Measurements from ENCODE around the gene PRKCA. TPM values are rescaled to one million over a fixed set of nuclear protein-coding genes. Genes with fewer than 3 reads are reported as not detected.
"Not testable (repeated sequence)": the region's sequence is repeated elsewhere in the genome, so short reads cannot be mapped to it uniquely, and the experiment has no call there.

Gene PRKCA
- total RNA-seq, 1 donor from 2014 or later = 15.5 TPM

DNA sequence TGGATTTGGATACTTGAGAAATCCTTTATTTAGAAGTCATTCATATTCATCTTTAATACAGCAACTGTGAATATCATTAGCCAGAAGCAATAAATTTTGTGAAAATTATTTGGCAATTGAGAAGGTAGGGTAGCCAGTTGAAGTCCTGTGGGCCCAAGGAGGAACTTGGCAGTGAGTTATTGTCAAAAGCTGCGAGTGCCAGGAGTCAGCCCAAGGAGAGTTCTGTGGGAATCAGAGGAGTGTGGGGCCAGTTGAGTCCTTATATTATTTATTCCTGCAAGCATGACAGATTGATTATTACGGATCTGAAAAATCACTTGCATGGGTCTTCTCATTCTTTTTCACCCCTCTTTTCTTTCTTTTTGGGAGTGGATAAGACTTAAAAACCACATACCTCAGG lies 38.3 kb downstream of the PRKCA start:
- Histone ChIP-seq H3K27me3 (no peaks in the 10 kb centered on the region), H3K36me3 (no peaks in the 10 kb centered on the region), H3K9me3 (no peaks in the 10 kb centered on the region), H3K27ac (no peak overlapping the region), H3K4me1 (peaks cover 20% of the 10 kb centered on the region), H3K4me3 (no peak overlapping the region)
- DNase-seq (ENCODE audit: extremely low spot score in 2 of 2) = no peak
- TF ChIP-seq POLR2A (IDR thresholded peaks at IDR 0.05) (no peak), POLR2AphosphoS5 (IDR thresholded peaks at IDR 0.05; ENCODE audit: insufficient read depth in 1 of 2, low read depth in 1 of 2) (no peak)
- TF ChIP-seq, protein P1, sequence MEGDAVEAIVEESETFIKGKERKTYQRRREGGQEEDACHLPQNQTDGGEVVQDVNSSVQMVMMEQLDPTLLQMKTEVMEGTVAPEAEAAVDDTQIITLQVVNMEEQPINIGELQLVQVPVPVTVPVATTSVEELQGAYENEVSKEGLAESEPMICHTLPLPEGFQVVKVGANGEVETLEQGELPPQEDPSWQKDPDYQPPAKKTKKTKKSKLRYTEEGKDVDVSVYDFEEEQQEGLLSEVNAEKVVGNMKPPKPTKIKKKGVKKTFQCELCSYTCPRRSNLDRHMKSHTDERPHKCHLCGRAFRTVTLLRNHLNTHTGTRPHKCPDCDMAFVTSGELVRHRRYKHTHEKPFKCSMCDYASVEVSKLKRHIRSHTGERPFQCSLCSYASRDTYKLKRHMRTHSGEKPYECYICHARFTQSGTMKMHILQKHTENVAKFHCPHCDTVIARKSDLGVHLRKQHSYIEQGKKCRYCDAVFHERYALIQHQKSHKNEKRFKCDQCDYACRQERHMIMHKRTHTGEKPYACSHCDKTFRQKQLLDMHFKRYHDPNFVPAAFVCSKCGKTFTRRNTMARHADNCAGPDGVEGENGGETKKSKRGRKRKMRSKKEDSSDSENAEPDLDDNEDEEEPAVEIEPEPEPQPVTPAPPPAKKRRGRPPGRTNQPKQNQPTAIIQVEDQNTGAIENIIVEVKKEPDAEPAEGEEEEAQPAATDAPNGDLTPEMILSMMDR (IDR thresholded peaks at IDR 0.05) = no peak
- intact Hi-C loops (cut with DNase I) = no loop called here

DNA sequence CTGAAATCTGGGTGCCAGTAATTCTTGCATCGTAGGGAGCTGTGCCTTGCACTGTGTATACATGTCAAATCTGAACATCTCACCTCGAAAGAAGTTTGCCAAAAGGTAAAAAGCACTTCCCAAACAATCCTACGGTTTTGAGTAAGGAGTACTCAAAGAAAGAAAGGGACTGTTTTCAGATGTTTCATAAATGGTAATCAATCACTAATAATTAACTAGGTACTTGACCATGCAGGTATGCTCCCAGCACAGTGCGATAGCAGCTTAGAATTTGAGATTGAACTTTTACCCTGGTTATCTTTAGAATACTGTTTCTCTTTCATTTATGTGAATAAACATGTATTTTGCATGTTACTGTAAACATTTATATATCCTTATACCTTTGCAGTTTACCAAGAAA lies 39.0 kb downstream of the PRKCA start:
- H3K4me3 ChIP-seq = no peak overlapping the region
- H3K36me3 ChIP-seq = no peaks in the 10 kb centered on the region
- no peak for DNase-seq (ENCODE audit: extremely low spot score in 2 of 2)
- no peaks in the 10 kb centered on the region for H3K27me3 ChIP-seq
- TF ChIP-seq POLR2AphosphoS5 (IDR thresholded peaks at IDR 0.05; ENCODE audit: insufficient read depth in 1 of 2, low read depth in 1 of 2) (no peak), POLR2A (IDR thresholded peaks at IDR 0.05) (no peak)
- TF ChIP-seq, protein P1 (IDR thresholded peaks at IDR 0.05) = no peak
- peaks cover 20% of the 10 kb centered on the region for H3K4me1 ChIP-seq
- intact Hi-C loops (cut with DNase I) = no loop called here
- no peaks in the 10 kb centered on the region for H3K9me3 ChIP-seq
- H3K27ac ChIP-seq = no peak overlapping the region

DNA sequence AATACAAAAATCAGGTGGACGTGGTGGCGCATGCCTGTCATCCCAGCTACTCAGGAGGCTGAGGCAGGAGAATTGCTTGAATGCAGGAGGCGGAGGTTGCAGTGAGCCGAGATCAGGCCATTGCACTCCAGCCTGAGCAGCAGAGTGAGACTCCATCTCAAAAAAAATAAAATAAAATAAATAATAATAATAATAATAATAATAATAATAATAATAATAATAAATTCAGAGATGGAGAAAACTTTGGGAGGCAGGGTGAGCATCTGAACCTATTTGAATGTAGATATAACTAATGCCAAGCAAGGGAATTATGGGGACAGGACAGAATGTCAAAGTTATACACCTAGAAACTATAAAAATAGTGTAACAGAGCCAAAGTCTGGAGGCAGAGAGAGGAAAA lies 39.9 kb downstream of the PRKCA start:
- H3K36me3 ChIP-seq; H3K27me3 ChIP-seq; H3K9me3 ChIP-seq; H3K27ac ChIP-seq; H3K4me3 ChIP-seq; intact Hi-C loops (cut with DNase I); DNase-seq (ENCODE audit: extremely low spot score in 2 of 2): not testable (repeated sequence)
- H3K4me1 ChIP-seq = peaks cover 20% of the 10 kb centered on the region

DNA sequence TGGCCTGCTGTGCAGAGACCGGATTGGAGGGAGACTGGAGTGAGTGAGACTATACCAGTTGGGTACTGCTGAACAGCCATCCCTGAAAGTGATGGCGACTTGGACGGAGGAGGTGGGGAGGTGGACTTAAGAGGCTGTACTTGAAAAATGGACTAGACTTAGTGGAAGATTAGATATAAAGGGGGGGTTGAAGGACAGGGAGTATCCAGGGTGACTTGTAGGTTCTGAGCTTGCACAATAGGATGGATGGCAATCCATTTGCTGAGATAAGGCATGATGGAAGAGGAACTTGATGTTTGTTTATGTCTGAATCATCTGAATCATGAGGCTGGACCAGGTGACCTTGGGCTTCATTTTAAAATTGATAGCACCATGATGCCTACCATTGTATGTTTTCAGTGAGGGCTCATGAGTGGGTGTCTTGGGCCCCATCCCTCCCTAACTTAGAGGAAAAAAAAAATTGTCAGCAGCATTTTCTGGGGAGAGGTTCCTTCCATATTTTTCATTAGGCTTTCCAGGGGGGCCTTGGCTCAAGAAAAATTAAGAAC lies 41.2 kb downstream of the PRKCA start:
- Histone ChIP-seq H3K4me1 (peaks cover 17% of the 10 kb centered on the region), H3K9me3 (no peaks in the 10 kb centered on the region), H3K27ac (no peak overlapping the region), H3K4me3 (no peak overlapping the region), H3K36me3 (no peaks in the 10 kb centered on the region), H3K27me3 (no peaks in the 10 kb centered on the region)
- DNase-seq (ENCODE audit: extremely low spot score in 2 of 2) = no peak
- intact Hi-C loops (cut with DNase I) = no loop called here
- TF ChIP-seq POLR2A (IDR thresholded peaks at IDR 0.05) (no peak), POLR2AphosphoS5 (IDR thresholded peaks at IDR 0.05; ENCODE audit: insufficient read depth in 1 of 2, low read depth in 1 of 2) (no peak)
- TF ChIP-seq, protein P1 (IDR thresholded peaks at IDR 0.05) = no peak

DNA sequence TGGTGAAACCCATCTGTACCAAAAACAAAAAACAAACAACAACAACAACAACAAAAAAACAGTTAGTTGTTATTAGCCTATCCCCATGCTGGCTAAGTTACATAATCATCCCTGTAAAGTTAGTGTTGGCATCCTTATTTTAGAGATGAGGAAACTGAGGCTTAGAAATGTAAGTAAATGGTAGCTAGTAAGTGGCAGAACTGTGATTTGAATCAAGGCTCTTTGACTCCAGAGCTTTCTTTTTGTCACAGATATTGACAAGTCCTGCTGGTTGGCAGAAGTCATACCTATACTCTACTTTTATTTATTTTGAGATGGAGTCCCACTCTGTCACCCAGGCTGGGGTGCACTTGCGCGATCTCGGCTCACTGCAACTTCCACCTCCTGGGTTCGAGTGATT lies 42.1 kb downstream of the PRKCA start:
- Histone ChIP-seq H3K27me3 (no peaks in the 10 kb centered on the region), H3K4me1 (peaks cover 17% of the 10 kb centered on the region), H3K36me3 (no peaks in the 10 kb centered on the region), H3K27ac (no peak overlapping the region), H3K9me3 (no peaks in the 10 kb centered on the region), H3K4me3 (no peak overlapping the region)
- intact Hi-C loops (cut with DNase I) = no loop called here
- DNase-seq (ENCODE audit: extremely low spot score in 2 of 2) = no peak
- TF ChIP-seq, protein P1 (IDR thresholded peaks at IDR 0.05) = no peak
- no peak for TF ChIP-seq POLR2A (IDR thresholded peaks at IDR 0.05)
- TF ChIP-seq POLR2AphosphoS5 (IDR thresholded peaks at IDR 0.05; ENCODE audit: insufficient read depth in 1 of 2, low read depth in 1 of 2) = no peak

All from vagina (tissue), 2 donors.